GM23248 (cell line): ENCODE results near the gene HLA-DQA1. TPM values are rescaled to one million over a fixed set of nuclear protein-coding genes. Genes with fewer than 3 reads are reported as not detected.

Source experiments
- DNase-seq: peaks from one replicate; pipeline ENCODE4 v3.0.0-alpha.2; 2015
- H2AFZ ChIP-seq: fragments of 200-600 bp; sonication (generic); 2 replicates; pipeline ENCODE4 v1.6.1; 2016; ENCODE audit warnings: antibody characterized with exemption
- H3F3A ChIP-seq: fragments of 200-600 bp; sonication (generic); 2 replicates; pipeline ENCODE4 v1.6.1; 2016; ENCODE audit warnings: mild to moderate bottlenecking, antibody characterized with exemption, mixed run types; ENCODE audit not compliant: insufficient read depth
- H3K27ac ChIP-seq: fragments of 200-600 bp; sonication (generic); 2 replicates; pipeline ENCODE4 v1.5.1; 2016; ENCODE audit warnings: mild to moderate bottlenecking
- H3K27me3 ChIP-seq: fragments of 200-600 bp; sonication (generic); replicated peaks from 2 replicates; pipeline ENCODE4 v1.6.1; 2016; ENCODE audit warnings: mild to moderate bottlenecking; ENCODE audit not compliant: insufficient read depth
- H3K36me3 ChIP-seq: fragments of 200-600 bp; sonication (generic); 2 replicates; pipeline ENCODE4 v1.6.1; 2016; ENCODE audit warnings: low read depth, mild to moderate bottlenecking
- H3K4me1 ChIP-seq: fragments of 200-600 bp; sonication (generic); 2 replicates; pipeline ENCODE4 v1.6.1; 2016; ENCODE audit warnings: mild to moderate bottlenecking; ENCODE audit not compliant: insufficient read depth
- H3K4me2 ChIP-seq: fragments of 200-600 bp; sonication (generic); one replicate; pipeline ENCODE4 v1.6.1; 2016; ENCODE audit warnings: mild to moderate bottlenecking; ENCODE audit not compliant: unreplicated experiment
- H3K4me3 ChIP-seq: fragments of 200-600 bp; sonication (generic); 2 replicates; pipeline ENCODE4 v1.5.1; 2016; ENCODE audit warnings: mild to moderate bottlenecking
- H3K79me2 ChIP-seq: fragments of 200-600 bp; sonication (generic); 2 replicates; pipeline ENCODE4 v1.6.1; 2016; ENCODE audit warnings: mild to moderate bottlenecking; ENCODE audit not compliant: insufficient read depth
- H3K9ac ChIP-seq: fragments of 200-600 bp; sonication (generic); 2 replicates; pipeline ENCODE4 v1.6.1; 2016; ENCODE audit warnings: mild to moderate bottlenecking
- H3K9me2 ChIP-seq: fragments of 200-600 bp; sonication (generic); 2 replicates; pipeline ENCODE4 v1.6.1; 2016; ENCODE audit warnings: mixed run types, mild to moderate bottlenecking, moderate library complexity; ENCODE audit not compliant: insufficient read depth
- H3K9me3 ChIP-seq: fragments of 200-600 bp; sonication (generic); one replicate; pipeline ENCODE4 v1.6.1; 2017; ENCODE audit warnings: low read depth
- H4K20me1 ChIP-seq: fragments of 200-600 bp; sonication (generic); 2 replicates; pipeline ENCODE4 v1.6.0; 2016; ENCODE audit not compliant: insufficient read depth
- EZH2 ChIP-seq: fragments of 200-600 bp; sonication (generic); IDR thresholded peaks from 2 replicates; pipeline ENCODE4 v1.6.1; 2018; ENCODE audit warnings: antibody characterized with exemption, mild to moderate bottlenecking; ENCODE audit not compliant: insufficient read depth, poor library complexity, severe bottlenecking
- EZH2phosphoT487 ChIP-seq: fragments of 200-600 bp; sonication (generic); IDR thresholded peaks from 2 replicates; pipeline ENCODE4 v1.6.1; 2018; ENCODE audit warnings: antibody characterized with exemption, moderate library complexity, mild to moderate bottlenecking, low read depth; ENCODE audit not compliant: insufficient read depth
- WGBS, 2 experiments: methylation state at CpG; one replicate each; pipeline ENCODE4 v1.1.6; 2015 to 2017; ENCODE audit warnings: low lambda C conversion rate in 2 of 2, low coverage in 1 of 2; ENCODE audit errors: missing lambda C conversion rate in 2 of 2; 5-methylcytosine and 5-hydroxymethylcytosine counted together
- in situ Hi-C: fragments of 300-500 bp; cut with MboI; formaldehyde crosslinking; loops from 2 replicates; pipeline ENCODE4 v1.15.0; 2020
- polyA plus RNA-seq: library from polyadenylated mRNA; unstranded; fragments of >200 nt; fragmentation: Nextera tagmentation; extraction: Ambion mirVana; gene quantifications from 2 replicates; pipeline ENCODE4 v1.2.1, GENCODE V29; 2016
- total RNA-seq: library from RNA; depleted of rRNA; stranded (reverse); fragments of >200 nt; shearing (Covaris generic); gene quantifications from 2 replicates; pipeline ENCODE4 v1.2.3, GENCODE V29; 2014

Gene HLA-DQA1
- total and polyA plus RNA-seq, 2 experiments from 2014 or later = not detected

DNA sequence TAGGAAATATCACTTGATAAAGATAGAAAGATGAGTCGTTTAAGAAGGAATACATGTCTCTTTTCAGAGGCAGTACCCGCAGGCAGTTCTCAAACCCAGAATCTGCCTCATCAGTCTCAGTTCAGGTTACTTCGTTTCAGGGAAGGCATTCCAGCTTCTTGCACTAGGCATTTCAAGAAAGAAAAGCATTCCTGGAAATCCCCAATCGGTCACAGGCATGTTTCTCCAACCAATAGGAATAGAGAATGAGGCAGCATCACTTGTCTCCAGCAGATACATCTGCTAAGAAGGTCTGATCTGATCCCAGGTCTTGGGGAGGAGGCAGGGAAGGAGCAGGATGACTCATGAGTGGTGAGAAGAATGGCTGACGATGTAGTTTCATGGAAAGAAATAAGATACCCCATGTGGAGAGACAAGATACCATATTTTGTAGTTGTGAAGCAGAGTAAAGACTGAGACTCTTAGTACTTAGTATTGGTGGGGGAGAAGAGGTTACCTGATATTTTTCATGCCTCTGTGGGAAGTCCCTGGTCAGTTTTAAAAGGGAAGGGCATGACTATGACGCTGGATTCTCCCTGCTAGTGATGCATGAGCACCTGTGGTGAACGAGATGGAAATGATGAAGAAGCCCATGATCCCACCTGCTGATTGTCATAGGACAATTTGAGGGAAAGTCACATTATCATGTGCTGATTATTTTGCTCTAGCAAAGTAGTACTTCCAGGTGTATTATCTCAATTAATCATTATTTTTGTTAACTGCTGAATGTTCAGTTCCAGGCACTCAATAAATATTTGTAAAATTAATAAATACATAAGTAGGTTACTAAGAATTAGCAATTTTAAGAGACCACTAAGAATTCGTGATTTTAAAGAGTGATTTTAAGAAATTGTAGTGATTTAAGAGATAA, 27.2 kb upstream of the HLA-DQA1 start:
- TF ChIP-seq EZH2phosphoT487 (no peak), EZH2 (no peak)
- Histone ChIP-seq H3K79me2 (no peaks in the 10 kb centered on the region), H3K9ac (no peak overlapping the region), H3K27ac (no peak overlapping the region), H3K9me3 (no peaks in the 10 kb centered on the region), H4K20me1 (no peaks in the 10 kb centered on the region), H3K9me2 (no peaks in the 10 kb centered on the region), H3K4me1 (no peaks in the 10 kb centered on the region), H2AFZ (no peak overlapping the region), H3K27me3 (no peaks in the 10 kb centered on the region), H3K36me3 (no peaks in the 10 kb centered on the region), H3K4me2 (no peak overlapping the region), H3F3A (no peaks in the 10 kb centered on the region), H3K4me3 (no peak overlapping the region)
- DNase-seq = peak; percentile 87
- in situ Hi-C loops = no loop called here
- 19 to 23% methylated on average over 8 of the region's 8 CpGs for WGBS, 2 experiments

DNA sequence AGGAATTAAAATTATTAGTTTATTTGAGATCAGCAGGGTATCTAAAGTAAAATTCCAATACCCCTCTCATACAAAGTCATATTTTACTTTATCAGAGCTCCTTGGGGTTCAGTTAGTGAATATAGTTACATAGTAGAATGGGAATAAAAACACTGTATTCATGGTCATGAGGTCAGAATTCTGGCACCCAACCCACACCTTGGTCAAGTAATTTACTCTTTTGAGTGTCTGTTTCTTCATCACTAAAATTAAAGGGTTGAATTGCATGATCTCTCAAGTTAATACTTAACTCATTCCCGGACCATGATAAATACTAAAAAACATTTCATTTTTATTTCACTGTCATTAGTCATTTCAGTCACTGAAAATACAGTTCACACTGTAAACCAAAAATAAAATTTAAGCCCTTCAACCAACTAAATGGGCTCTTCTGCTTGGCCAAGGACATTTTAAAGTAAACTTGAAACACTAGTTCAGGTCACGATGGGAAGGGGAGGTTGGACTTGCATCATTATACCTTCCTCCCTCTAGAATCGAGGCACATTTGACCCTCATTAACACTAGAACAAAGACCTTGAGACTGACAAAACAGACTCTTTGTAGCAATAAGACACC, 26.4 kb upstream of the HLA-DQA1 start:
- Histone ChIP-seq H3K4me3 (no peak overlapping the region), H3K27me3 (no peaks in the 10 kb centered on the region), H3K9me3 (no peaks in the 10 kb centered on the region), H3K9me2 (no peaks in the 10 kb centered on the region), H3F3A (no peaks in the 10 kb centered on the region), H3K4me2 (no peak overlapping the region), H2AFZ (no peak overlapping the region), H3K27ac (no peak overlapping the region), H3K79me2 (no peaks in the 10 kb centered on the region), H3K4me1 (no peaks in the 10 kb centered on the region), H4K20me1 (no peaks in the 10 kb centered on the region), H3K9ac (no peak overlapping the region), H3K36me3 (no peaks in the 10 kb centered on the region)
- TF ChIP-seq EZH2 (no peak), EZH2phosphoT487 (no peak)
- no peak for DNase-seq
- WGBS, 2 experiments = 6 to 8% methylated on average over 3 of the region's 3 CpGs
- in situ Hi-C loops = no loop called here

- TF ChIP-seq EZH2 = no peak
- no peak for TF ChIP-seq EZH2phosphoT487
- Histone ChIP-seq H3K27me3 (no peaks in the 10 kb centered on the region), H3K9me3 (no peaks in the 10 kb centered on the region), H3K4me1 (no peaks in the 10 kb centered on the region), H3F3A (no peaks in the 10 kb centered on the region), H3K9me2 (no peaks in the 10 kb centered on the region), H4K20me1 (no peaks in the 10 kb centered on the region), H3K4me3 (no peak overlapping the region), H3K79me2 (no peaks in the 10 kb centered on the region), H3K9ac (no peak overlapping the region), H3K4me2 (no peak overlapping the region), H3K27ac (no peak overlapping the region), H3K36me3 (no peaks in the 10 kb centered on the region), H2AFZ (no peak overlapping the region)
- in situ Hi-C loops = no loop called here
- WGBS, 2 experiments = 1 to 2% methylated on average over 6 of the region's 6 CpGs
- no peak for DNase-seq
Measured at GRCh38 chr6:32613475-32613874, 23.7 kb upstream of the HLA-DQA1 start.

DNA sequence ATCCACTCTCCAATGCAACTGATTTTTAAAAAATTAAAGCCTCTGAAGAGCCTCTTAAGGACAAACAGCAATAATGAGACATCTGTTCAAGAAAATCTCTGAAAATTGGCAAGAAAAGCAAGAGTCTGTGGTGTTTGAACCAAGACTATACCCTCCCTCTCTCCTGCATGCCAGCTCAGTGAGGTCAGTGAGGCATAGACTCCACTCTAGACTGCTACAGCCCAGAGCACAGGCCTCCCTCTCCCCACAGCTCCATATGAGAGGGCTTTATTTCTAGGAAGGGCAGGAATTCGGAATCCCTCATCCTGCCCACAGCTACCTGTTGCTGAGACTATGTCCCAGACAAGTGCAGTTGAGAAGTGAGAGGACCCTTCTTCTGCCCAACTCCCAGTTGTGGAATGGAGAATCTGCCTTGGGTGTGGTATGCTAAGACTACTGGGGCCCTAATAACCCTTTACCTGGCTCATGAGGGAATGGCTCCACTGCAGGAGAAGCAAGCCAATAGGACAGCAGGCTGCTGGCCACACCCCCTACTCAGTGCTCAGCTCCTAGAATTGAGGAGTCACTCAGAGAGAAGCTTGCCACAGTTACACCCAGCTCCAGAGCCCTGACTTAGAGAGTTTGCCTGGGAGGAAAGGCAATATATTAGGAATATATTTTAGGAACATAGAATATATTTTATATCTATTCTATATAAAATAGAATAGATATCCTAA, 22.7 kb upstream of the HLA-DQA1 start:
- Histone ChIP-seq H2AFZ (no peak overlapping the region), H3K27ac (no peak overlapping the region), H3K9ac (no peak overlapping the region), H3K9me3 (no peaks in the 10 kb centered on the region), H3K4me3 (no peak overlapping the region), H3K27me3 (no peaks in the 10 kb centered on the region), H3F3A (no peaks in the 10 kb centered on the region), H3K4me1 (no peaks in the 10 kb centered on the region), H4K20me1 (no peaks in the 10 kb centered on the region), H3K4me2 (no peak overlapping the region), H3K9me2 (no peaks in the 10 kb centered on the region), H3K36me3 (no peaks in the 10 kb centered on the region), H3K79me2 (no peaks in the 10 kb centered on the region)
- DNase-seq = no peak
- in situ Hi-C loops = no loop called here
- WGBS, 2 experiments = 0% methylated on average over 1 of the region's 1 CpG
- TF ChIP-seq EZH2 (no peak), EZH2phosphoT487 (no peak)
